Osteocyte (in vitro differentiated cells): ENCODE data around the gene PRPF4. TPM values are rescaled to one million over a fixed set of nuclear protein-coding genes. Genes with fewer than 3 reads are reported as not detected.

ENCODE experiments used
- DNase-seq: peaks from one replicate; pipeline ENCODE4 v3.0.0; 2021; ENCODE audit warnings: mixed read lengths; ENCODE audit not compliant: unreplicated experiment; ENCODE audit errors: extremely low spot score
- H3K27ac Mint-ChIP-seq: one replicate; pipeline ENCODE4 v1.8.0; 2021; ENCODE audit warnings: mild to moderate bottlenecking, mixed read lengths; ENCODE audit not compliant: unreplicated experiment
- H3K27me3 Mint-ChIP-seq: one replicate; pipeline ENCODE4 v1.8.0; 2021; ENCODE audit warnings: mixed read lengths; ENCODE audit not compliant: unreplicated experiment
- H3K36me3 Mint-ChIP-seq: one replicate; pipeline ENCODE4 v1.8.0; 2021; ENCODE audit warnings: mixed read lengths; ENCODE audit not compliant: unreplicated experiment
- H3K4me1 Mint-ChIP-seq: one replicate; pipeline ENCODE4 v1.8.0; 2021; ENCODE audit warnings: mixed read lengths; ENCODE audit not compliant: unreplicated experiment
- H3K4me3 Mint-ChIP-seq: one replicate; pipeline ENCODE4 v1.8.0; 2021; ENCODE audit warnings: mild to moderate bottlenecking, moderate library complexity, mixed read lengths; ENCODE audit not compliant: unreplicated experiment
- H3K9me3 Mint-ChIP-seq: one replicate; pipeline ENCODE4 v1.8.0; 2021; ENCODE audit warnings: mixed read lengths; ENCODE audit not compliant: unreplicated experiment
- total RNA-seq: library from RNA; stranded (reverse); gene quantifications from 2 replicates; pipeline ENCODE4 v1.2.1, GENCODE V29; 2021
- TF ChIP-seq, protein P1 (sequence below): fragments of 200-600 bp; sonication (generic); IDR thresholded peaks from 2 replicates; pipeline ENCODE4 v1.5.0; 2021; ENCODE audit warnings: antibody characterized with exemption, mild to moderate bottlenecking, moderate library complexity

PRPF4 gene
- total RNA-seq, 1 donor from 2014 or later = 22.0 TPM

DNA sequence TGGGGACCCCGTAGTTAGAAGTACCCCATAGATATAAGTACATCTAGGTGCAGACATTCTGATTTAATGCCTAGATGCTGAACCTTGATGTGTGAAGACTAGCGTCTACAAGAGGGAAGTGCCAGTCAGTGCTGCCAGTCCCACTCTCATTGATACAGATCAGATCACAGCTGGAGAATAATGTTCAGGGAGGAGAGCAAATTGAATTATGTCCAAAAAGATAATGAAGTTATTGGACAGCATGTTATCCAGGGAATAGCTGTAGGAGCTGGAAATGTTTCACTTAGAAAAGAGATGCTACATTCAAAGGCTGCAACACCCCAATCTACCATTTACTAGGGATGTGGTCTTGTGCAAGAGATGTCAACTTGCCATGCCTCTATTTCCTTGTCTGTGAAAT is 43.6 kb downstream of the PRPF4 start:
- Mint-ChIP-seq H3K36me3 (peaks cover 8% of the 10 kb centered on the region), H3K4me1 (no peaks in the 10 kb centered on the region), H3K27me3 (peaks cover 22% of the 10 kb centered on the region), H3K27ac (no peak overlapping the region), H3K9me3 (no peaks in the 10 kb centered on the region), H3K4me3 (no peak overlapping the region)
- DNase-seq = no peak
- TF ChIP-seq, protein P1, sequence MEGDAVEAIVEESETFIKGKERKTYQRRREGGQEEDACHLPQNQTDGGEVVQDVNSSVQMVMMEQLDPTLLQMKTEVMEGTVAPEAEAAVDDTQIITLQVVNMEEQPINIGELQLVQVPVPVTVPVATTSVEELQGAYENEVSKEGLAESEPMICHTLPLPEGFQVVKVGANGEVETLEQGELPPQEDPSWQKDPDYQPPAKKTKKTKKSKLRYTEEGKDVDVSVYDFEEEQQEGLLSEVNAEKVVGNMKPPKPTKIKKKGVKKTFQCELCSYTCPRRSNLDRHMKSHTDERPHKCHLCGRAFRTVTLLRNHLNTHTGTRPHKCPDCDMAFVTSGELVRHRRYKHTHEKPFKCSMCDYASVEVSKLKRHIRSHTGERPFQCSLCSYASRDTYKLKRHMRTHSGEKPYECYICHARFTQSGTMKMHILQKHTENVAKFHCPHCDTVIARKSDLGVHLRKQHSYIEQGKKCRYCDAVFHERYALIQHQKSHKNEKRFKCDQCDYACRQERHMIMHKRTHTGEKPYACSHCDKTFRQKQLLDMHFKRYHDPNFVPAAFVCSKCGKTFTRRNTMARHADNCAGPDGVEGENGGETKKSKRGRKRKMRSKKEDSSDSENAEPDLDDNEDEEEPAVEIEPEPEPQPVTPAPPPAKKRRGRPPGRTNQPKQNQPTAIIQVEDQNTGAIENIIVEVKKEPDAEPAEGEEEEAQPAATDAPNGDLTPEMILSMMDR = no peak

DNA sequence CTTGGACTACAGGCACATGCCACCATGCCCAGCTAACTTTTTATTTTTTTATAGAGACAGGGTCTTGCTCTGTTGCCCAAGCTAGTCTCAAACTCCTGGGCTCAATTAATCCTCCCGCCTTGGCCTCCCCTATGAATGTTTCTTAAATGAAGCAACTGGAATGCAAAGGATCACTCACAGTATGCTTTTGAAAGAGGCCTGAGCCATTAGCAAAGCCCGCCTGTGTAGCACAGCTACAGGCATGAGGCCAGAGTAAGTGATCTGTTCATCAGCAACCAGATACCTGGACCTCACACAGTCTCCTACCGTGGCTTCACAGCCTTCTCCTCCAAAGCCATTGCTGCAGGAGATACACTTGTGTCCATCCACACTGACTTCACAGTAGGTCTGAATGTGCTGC is 44.6 kb downstream of the PRPF4 start:
- no peaks in the 10 kb centered on the region for H3K4me1 Mint-ChIP-seq
- no peak for DNase-seq
- no peak overlapping the region for H3K27ac Mint-ChIP-seq
- H3K36me3 Mint-ChIP-seq = peaks cover 8% of the 10 kb centered on the region
- peaks cover 23% of the 10 kb centered on the region for H3K27me3 Mint-ChIP-seq
- H3K9me3 Mint-ChIP-seq = no peaks in the 10 kb centered on the region
- TF ChIP-seq, protein P1 = no peak
- H3K4me3 Mint-ChIP-seq = no peak overlapping the region

DNA sequence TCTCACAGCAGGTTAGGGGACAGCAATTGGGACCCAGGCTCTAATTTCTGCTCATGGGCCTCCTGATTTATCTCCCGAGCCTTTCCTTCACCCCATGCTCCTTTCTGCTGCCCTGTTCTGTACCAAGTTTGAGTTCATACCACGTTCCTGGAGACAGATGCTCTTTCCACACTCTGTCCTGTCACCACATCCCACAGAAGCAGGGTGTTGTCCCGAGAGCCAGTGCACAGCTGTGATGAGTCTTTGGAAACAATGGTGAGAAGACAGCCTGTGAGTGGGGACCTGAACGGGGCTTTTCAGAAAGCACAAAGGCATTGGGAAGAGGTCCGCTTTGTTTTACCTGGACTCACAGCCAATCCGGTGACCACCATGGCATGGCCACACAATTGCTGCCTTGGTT is 47.2 kb downstream of the PRPF4 start:
- TF ChIP-seq, protein P1 = no peak
- Mint-ChIP-seq H3K27ac (no peak overlapping the region), H3K27me3 (peaks cover 20% of the 10 kb centered on the region), H3K9me3 (no peaks in the 10 kb centered on the region), H3K4me1 (no peaks in the 10 kb centered on the region), H3K36me3 (peaks cover 8% of the 10 kb centered on the region), H3K4me3 (no peak overlapping the region)
- no peak for DNase-seq

GRCh38 chr9:113326230-113326629 is 50.8 kb downstream of the PRPF4 start:
- Mint-ChIP-seq H3K36me3 (no peaks in the 10 kb centered on the region), H3K27ac (no peak overlapping the region), H3K9me3 (no peaks in the 10 kb centered on the region), H3K4me1 (no peaks in the 10 kb centered on the region), H3K27me3 (peaks cover 18% of the 10 kb centered on the region), H3K4me3 (no peak overlapping the region)
- TF ChIP-seq, protein P1 = no peak
- DNase-seq = no peak

- H3K4me1 Mint-ChIP-seq = no peaks in the 10 kb centered on the region
- DNase-seq = no peak
- TF ChIP-seq, protein P1 = no peak
- no peak overlapping the region for H3K27ac Mint-ChIP-seq
- peaks cover 7% of the 10 kb centered on the region for H3K27me3 Mint-ChIP-seq
- no peak overlapping the region for H3K4me3 Mint-ChIP-seq
- H3K36me3 Mint-ChIP-seq = no peaks in the 10 kb centered on the region
- H3K9me3 Mint-ChIP-seq = no peaks in the 10 kb centered on the region
Observed at GRCh38 chr9:113328045-113328782, 52.8 kb downstream of the PRPF4 start.
